ENCODE measurements around the gene VPS33A. TPM values are rescaled to one million over a fixed set of nuclear protein-coding genes. Genes with fewer than 3 reads are reported as not detected.
A peak's percentile ranks its signal among the peaks of the same experiment; 100 is the strongest.

The VPS33A gene
- total and polyA plus RNA-seq, 7 donors, result 10.3 to 33.6 (median 17.1) TPM

GRCh38 chr12:122208073-122208820 lies 58.0 kb downstream of the VPS33A start:
- ATAC-seq, result no peak
- TF ChIP-seq CTCF (IDR thresholded peaks at IDR 0.05), result no peak
- Histone ChIP-seq H3K9me3 (no peaks in the 10 kb centered on the region), H3K4me3 (no peak overlapping the region), H3K27ac (no peak overlapping the region), H3K4me1 (no peaks in the 10 kb centered on the region), H3K27me3 (ENCODE audit: insufficient read depth in 3 of 3, low read length in 2 of 3) (peaks cover 0 to 24% (median 17%) of the 10 kb centered on the region in 3 donors), H3K36me3 (ENCODE audit: insufficient read depth in 1 of 2, low read depth in 1 of 2) (peaks cover 5 to 65% of the 10 kb centered on the region in 2 donors)
- intact Hi-C loops (cut with DNase I), result loop anchor here in 1 of 2 donors (10.0 kb wide), 1 partner anchor 283 kb away; no protein-coding TSS in a partner anchor
- 89 to 90% (median 90%) methylated on average over 18 of the region's 18 CpGs for WGBS, 3 donors
- DNase-seq, result no peak

- Histone ChIP-seq H3K4me3 (no peak overlapping the region), H3K27ac (no peak overlapping the region), H3K27me3 (ENCODE audit: insufficient read depth in 3 of 3, low read length in 2 of 3) (peaks cover 0 to 33% (median 19%) of the 10 kb centered on the region in 3 donors), H3K4me1 (no peaks in the 10 kb centered on the region), H3K9me3 (no peaks in the 10 kb centered on the region), H3K36me3 (ENCODE audit: insufficient read depth in 1 of 2, low read depth in 1 of 2) (peaks cover 5 to 57% of the 10 kb centered on the region in 2 donors)
- DNase-seq (no peak), ATAC-seq (no peak)
- 77 to 93% (median 78%) methylated on average over 8 of the region's 8 CpGs for WGBS, 3 donors
- TF ChIP-seq CTCF (IDR thresholded peaks at IDR 0.05), result no peak
- intact Hi-C loops (cut with DNase I), result loop anchor here in 1 of 2 donors (10.0 kb wide), 1 partner anchor 283 kb away; no protein-coding TSS in a partner anchor
Measured at GRCh38 chr12:122207391-122207790, 58.9 kb downstream of the VPS33A start.

GRCh38 chr12:122206976-122207375 lies 59.3 kb downstream of the VPS33A start:
- TF ChIP-seq CTCF (IDR thresholded peaks at IDR 0.05), result no peak
- H3K4me3 ChIP-seq, result no peak overlapping the region
- peaks cover 5 to 53% of the 10 kb centered on the region in 2 donors for H3K36me3 ChIP-seq (ENCODE audit: insufficient read depth in 1 of 2, low read depth in 1 of 2)
- peaks cover 0 to 34% (median 19%) of the 10 kb centered on the region in 3 donors for H3K27me3 ChIP-seq (ENCODE audit: insufficient read depth in 3 of 3, low read length in 2 of 3)
- ATAC-seq, result peak in 1 of 4 donors; percentile 10
- no peak for DNase-seq
- WGBS, 3 donors, result 80 to 92% (median 82%) methylated on average over 8 of the region's 8 CpGs
- no peaks in the 10 kb centered on the region for H3K9me3 ChIP-seq
- no peak overlapping the region for H3K27ac ChIP-seq
- intact Hi-C loops (cut with DNase I), result loop anchor here in 1 of 2 donors (10.0 kb wide), 1 partner anchor 282 kb away; no protein-coding TSS in a partner anchor
- H3K4me1 ChIP-seq, result no peaks in the 10 kb centered on the region

GRCh38 chr12:122206111-122206881 lies 60.0 kb downstream of the VPS33A start:
- no peaks in the 10 kb centered on the region for H3K4me1 ChIP-seq
- intact Hi-C loops (cut with DNase I), result loop anchor here in 1 of 2 donors (10.0 kb wide), 1 partner anchor 281 kb away; no protein-coding TSS in a partner anchor
- no peak overlapping the region for H3K27ac ChIP-seq
- no peak overlapping the region for H3K4me3 ChIP-seq
- DNase-seq (no peak), ATAC-seq (peak in 2 of 4 donors; percentile 18 to 36)
- 46 to 63% (median 49%) methylated on average over 27 of the region's 27 CpGs for WGBS, 3 donors
- peaks cover 0 to 38% (median 19%) of the 10 kb centered on the region in 3 donors for H3K27me3 ChIP-seq (ENCODE audit: insufficient read depth in 3 of 3, low read length in 2 of 3)
- H3K36me3 ChIP-seq (ENCODE audit: insufficient read depth in 1 of 2, low read depth in 1 of 2), result peaks cover 5 to 46% of the 10 kb centered on the region in 2 donors
- no peaks in the 10 kb centered on the region for H3K9me3 ChIP-seq
- no peak for TF ChIP-seq CTCF (IDR thresholded peaks at IDR 0.05)
